GM23338 (cell line): ENCODE data around the gene THBS4. TPM values are rescaled to one million over a fixed set of nuclear protein-coding genes. Genes with fewer than 3 reads are reported as not detected.

Experiments
- ATAC-seq: fragments of 200-7000 bp; cut with Tn5 transposase; 3 replicates; pipeline ENCODE4 v1.9.1; 2020
- DNase-seq: peaks from one replicate; pipeline ENCODE4 v3.0.0-alpha.2; 2015; ENCODE audit warnings: low spot score
- H2AFZ ChIP-seq: fragments of 200-600 bp; sonication (generic); 2 replicates; pipeline ENCODE4 v1.8.0; 2016; ENCODE audit warnings: antibody characterized with exemption, mild to moderate bottlenecking, moderate library complexity
- H3F3A ChIP-seq: fragments of 200-600 bp; sonication (generic); replicated peaks from 2 replicates; pipeline ENCODE4 v1.8.0; 2017; ENCODE audit warnings: antibody characterized with exemption, mixed run types, low read depth
- H3K27ac ChIP-seq: fragments of 200-600 bp; sonication (generic); 2 replicates; pipeline ENCODE4 v1.6.1; 2016; ENCODE audit warnings: low read depth
- H3K27me3 ChIP-seq: fragments of 200-600 bp; sonication (generic); 2 replicates; pipeline ENCODE4 v1.8.0; 2016; ENCODE audit warnings: mild to moderate bottlenecking, mixed run types, moderate library complexity; ENCODE audit not compliant: insufficient read depth
- H3K36me3 ChIP-seq: fragments of 200-600 bp; sonication (generic); 2 replicates; pipeline ENCODE4 v1.8.0; 2016; ENCODE audit warnings: mild to moderate bottlenecking; ENCODE audit not compliant: insufficient read depth
- H3K4me1 ChIP-seq: fragments of 200-600 bp; sonication (generic); 2 replicates; pipeline ENCODE4 v1.8.0; 2016; ENCODE audit warnings: mild to moderate bottlenecking, moderate library complexity; ENCODE audit not compliant: insufficient read depth
- H3K4me2 ChIP-seq: fragments of 200-600 bp; sonication (generic); 2 replicates; pipeline ENCODE4 v1.7.1; 2017; ENCODE audit warnings: mixed run types
- H3K4me3 ChIP-seq: fragments of 200-600 bp; sonication (generic); 2 replicates; pipeline ENCODE4 v1.6.1; 2016; ENCODE audit warnings: mixed run types
- H3K79me2 ChIP-seq: fragments of 200-600 bp; sonication (generic); replicated peaks from 2 replicates; pipeline ENCODE4 v1.8.0; 2017; ENCODE audit warnings: mild to moderate bottlenecking; ENCODE audit not compliant: insufficient read depth
- H3K9me2 ChIP-seq: fragments of 200-600 bp; sonication (generic); 2 replicates; pipeline ENCODE4 v1.8.0; 2017; ENCODE audit not compliant: insufficient read depth
- H4K20me1 ChIP-seq: fragments of 200-600 bp; sonication (generic); replicated peaks from 2 replicates; pipeline ENCODE4 v1.8.0; 2017; ENCODE audit warnings: mild to moderate bottlenecking; ENCODE audit not compliant: insufficient read depth
- H3K27ac Mint-ChIP-seq: 2 replicates; pipeline ENCODE4 v1.8.0; 2020; ENCODE audit warnings: inconsistent platforms, mild to moderate bottlenecking, moderate library complexity, mixed read lengths
- H3K27me3 Mint-ChIP-seq: 3 replicates; pipeline ENCODE4 v1.8.0; 2022; ENCODE audit warnings: low read depth, mild to moderate bottlenecking, moderate library complexity, mixed read lengths, inconsistent platforms; ENCODE audit not compliant: insufficient read depth, poor library complexity
- H3K36me3 Mint-ChIP-seq: 3 replicates; pipeline ENCODE4 v1.8.0; 2021; ENCODE audit warnings: low read depth, mild to moderate bottlenecking, inconsistent platforms, moderate library complexity, mixed read lengths
- H3K4me1 Mint-ChIP-seq: 3 replicates; pipeline ENCODE4 v1.8.0; 2020; ENCODE audit warnings: mild to moderate bottlenecking, inconsistent platforms, mixed read lengths
- H3K4me3 Mint-ChIP-seq: 3 replicates; pipeline ENCODE4 v1.8.0; 2021; ENCODE audit warnings: moderate library complexity, mild to moderate bottlenecking, inconsistent platforms, mixed read lengths
- H3K9me3 Mint-ChIP-seq: 3 replicates; pipeline ENCODE4 v1.8.0; 2020; ENCODE audit warnings: moderate library complexity, mild to moderate bottlenecking, inconsistent platforms, mixed read lengths
- CREB1 ChIP-seq: fragments of 250-450 bp; sonication (Bioruptor Pico); IDR thresholded peaks from 2 replicates; pipeline ENCODE4 v1.5.0; 2020; ENCODE audit warnings: low read depth, mild to moderate bottlenecking, moderate library complexity
- CTCF ChIP-seq, 2 experiments: fragments of 200-600 bp in 1 of 2; sonication (generic) in 1 of 2; conservative IDR thresholded peaks; 2 replicates each; pipeline versions ENCODE4 v1.5.1 to v1.6.1; 2016 to 2017; ENCODE audit warnings: antibody characterized with exemption in 2 of 2, low read depth in 2 of 2, mild to moderate bottlenecking in 2 of 2, moderate library complexity in 1 of 2
- ETS1 ChIP-seq: IDR thresholded peaks from 2 replicates; pipeline ENCODE4 v1.6.1; 2016; ENCODE audit warnings: antibody characterized with exemption
- EZH2 ChIP-seq: fragments of 200-600 bp; sonication (generic); IDR thresholded peaks from one replicate; pipeline ENCODE4 v1.8.0; 2017; ENCODE audit warnings: antibody characterized with exemption, mild to moderate bottlenecking, low read depth; ENCODE audit not compliant: unreplicated experiment
- EZH2phosphoT487 ChIP-seq: fragments of 200-600 bp; sonication (generic); IDR thresholded peaks from one replicate; pipeline ENCODE4 v1.8.1; 2018; ENCODE audit warnings: antibody characterized with exemption; ENCODE audit not compliant: unreplicated experiment
- JUNB ChIP-seq: IDR thresholded peaks from one replicate; pipeline ENCODE4 v1.6.1; 2016; ENCODE audit warnings: antibody characterized with exemption; ENCODE audit not compliant: unreplicated experiment
- NANOG ChIP-seq: IDR thresholded peaks from 2 replicates; pipeline ENCODE4 v1.6.1; 2016; ENCODE audit warnings: antibody characterized with exemption, borderline replicate concordance
- POLR2AphosphoS5 ChIP-seq: IDR thresholded peaks from 2 replicates; pipeline ENCODE4 v1.6.1; 2016; ENCODE audit warnings: antibody characterized with exemption, low read depth
- REST ChIP-seq: IDR thresholded peaks from one replicate; pipeline ENCODE4 v1.6.1; 2018; ENCODE audit warnings: antibody characterized with exemption; ENCODE audit not compliant: unreplicated experiment
- STAT1 ChIP-seq: IDR thresholded peaks from one replicate; pipeline ENCODE4 v1.6.1; 2016; ENCODE audit warnings: antibody characterized with exemption; ENCODE audit not compliant: unreplicated experiment
- ZNF114 ChIP-seq: fragments of 250-450 bp; sonication (Bioruptor Pico); IDR thresholded peaks from 2 replicates; pipeline ENCODE4 v1.5.0; 2020; ENCODE audit warnings: mild to moderate bottlenecking, moderate library complexity
- ZNF331 ChIP-seq: fragments of 250-450 bp; sonication (Bioruptor Pico); IDR thresholded peaks from 2 replicates; pipeline ENCODE4 v1.5.0; 2020; ENCODE audit warnings: low read depth, mild to moderate bottlenecking, moderate library complexity
- ZNF462 ChIP-seq: fragments of 250-450 bp; sonication (Bioruptor Pico); IDR thresholded peaks from 2 replicates; pipeline ENCODE4 v1.5.0; 2020; ENCODE audit warnings: mild to moderate bottlenecking, moderate library complexity
- polyA plus RNA-seq: library from polyadenylated mRNA; unstranded; fragments of >200 nt; fragmentation: Nextera tagmentation; extraction: Ambion mirVana; gene quantifications from 2 replicates; pipeline ENCODE4 v1.2.1, GENCODE V29; 2016
- total RNA-seq: library from RNA; depleted of rRNA; stranded (reverse); fragments of >200 nt; shearing (Covaris generic); gene quantifications from 2 replicates; pipeline ENCODE4 v1.2.3, GENCODE V29; 2014

The THBS4 gene
- total and polyA plus RNA-seq, 2 experiments from 2014 or later = 14.0 to 23.2 TPM

GRCh38 chr5:80094236-80094738 lies 59.1 kb downstream of the THBS4 start:
- H3K4me2 ChIP-seq = no peak overlapping the region
- Mint-ChIP-seq H3K4me3 (no peak overlapping the region), H3K27me3 (peaks cover 16% of the 10 kb centered on the region), H3K9me3 (no peaks in the 10 kb centered on the region; the same call in 2 of the 3 replicates), H3K27ac (no peak overlapping the region), H3K36me3 (0 out of 3 replicates have a peak, but pooled peaks cover 8% of the 10 kb centered on the region), H3K4me1 (peaks cover 31% of the 10 kb centered on the region)
- H3K4me1 ChIP-seq = peaks cover 27% of the 10 kb centered on the region; the same call in 1 of the 2 replicates
- H2AFZ ChIP-seq = peak overlapping the region; percentile 48; the same call in 1 of the 2 replicates
- no peak overlapping the region for H3K4me3 ChIP-seq
- H4K20me1 ChIP-seq = no peaks in the 10 kb centered on the region
- no peaks in the 10 kb centered on the region for H3K27me3 ChIP-seq
- no peaks in the 10 kb centered on the region for H3F3A ChIP-seq
- DNase-seq (no peak), ATAC-seq (no peak)
- H3K27ac ChIP-seq = peak overlapping the region; percentile 13; the same call in 1 of the 2 replicates
- H3K36me3 ChIP-seq = no peaks in the 10 kb centered on the region
- no peaks in the 10 kb centered on the region for H3K9me2 ChIP-seq
- no peaks in the 10 kb centered on the region for H3K79me2 ChIP-seq
- TF ChIP-seq ZNF331 (CRISPR knock-in tag) (no peak), REST (no peak), EZH2 (no peak), CTCF (conservative IDR thresholded peaks at IDR 0.05; ENCODE audit: low read depth in 2 of 2) (no peak), ZNF462 (CRISPR knock-in tag) (no peak), STAT1 (no peak), ZNF114 (no peak), EZH2phosphoT487 (no peak), NANOG (no peak), JUNB (no peak), CREB1 (no peak), ETS1 (no peak), POLR2AphosphoS5 (no peak)
